NB4 (cell line): ENCODE results near the gene P2RX6.

Source experiments
- CTCF ChIP-seq: IDR thresholded peaks from one replicate; pipeline ENCODE4 v1.5.1; 2012; ENCODE audit warnings: low read depth, low read length
- POLR2A ChIP-seq: IDR thresholded peaks from 2 replicates; pipeline ENCODE4 v1.6.1; 2011; ENCODE audit warnings: mild to moderate bottlenecking; ENCODE audit not compliant: insufficient read length; ENCODE audit errors: extremely low read depth

- TF ChIP-seq CTCF (no peak), POLR2A (no peak)
These were observed 19.5 kb upstream of the P2RX6 start for GRCh38 chr22:20995329-20996030.
